Muscle layer of colon (tissue), 2 donors: ENCODE results near the gene USP10.

Experiments used
- H3K27ac ChIP-seq: one replicate; pipeline ENCODE4 v1.7.0; 2013; ENCODE audit warnings: low read depth, mild to moderate bottlenecking, low read length, moderate library complexity
- H3K27me3 ChIP-seq, 2 donors: one replicate each; pipeline ENCODE4 v1.7.0; 2013; ENCODE audit warnings: low read length in 2 of 2, mild to moderate bottlenecking in 2 of 2; ENCODE audit not compliant: insufficient read depth in 2 of 2, control insufficient read depth in 1 of 2
- H3K36me3 ChIP-seq: one replicate; pipeline ENCODE4 v1.7.0; 2013; ENCODE audit warnings: mild to moderate bottlenecking, low read length; ENCODE audit not compliant: insufficient read depth
- H3K4me1 ChIP-seq: one replicate; pipeline ENCODE4 v1.7.0; 2013; ENCODE audit warnings: mild to moderate bottlenecking, low read length; ENCODE audit not compliant: insufficient read depth
- H3K4me3 ChIP-seq, 2 donors: one replicate each; pipeline ENCODE4 v1.7.0; 2013; ENCODE audit warnings: low read length in 2 of 2, low read depth in 1 of 2, mild to moderate bottlenecking in 1 of 2, moderate library complexity in 1 of 2
- H3K9ac ChIP-seq: one replicate; pipeline ENCODE4 v1.7.0; 2013; ENCODE audit warnings: low read length
- H3K9me3 ChIP-seq: one replicate; pipeline ENCODE4 v1.7.0; 2013; ENCODE audit warnings: mild to moderate bottlenecking, low read length
- donor health status: abdominal sarcoma.
- donor health status: Adenocarcinoma of cecum.

The USP10 gene

GRCh38 chr16:84823484-84823883 lies 123.7 kb downstream of the USP10 start:
- Histone ChIP-seq H3K9ac (no peak overlapping the region), H3K27me3 (no peaks in the 10 kb centered on the region), H3K27ac (no peak overlapping the region), H3K4me1 (peaks cover 57% of the 10 kb centered on the region), H3K4me3 (peak overlapping the region in 1 of 2 donors; percentile 86), H3K9me3 (no peaks in the 10 kb centered on the region), H3K36me3 (peaks cover 9% of the 10 kb centered on the region)

GRCh38 chr16:84823926-84824325 lies 124.1 kb downstream of the USP10 start:
- Histone ChIP-seq H3K36me3 (peaks cover 9% of the 10 kb centered on the region), H3K4me1 (peaks cover 61% of the 10 kb centered on the region), H3K27ac (no peak overlapping the region), H3K9ac (no peak overlapping the region), H3K27me3 (no peaks in the 10 kb centered on the region), H3K9me3 (no peaks in the 10 kb centered on the region), H3K4me3 (no peak overlapping the region)

GRCh38 chr16:84825896-84826557 lies 126.2 kb downstream of the USP10 start:
- peak overlapping the region; percentile 65 for H3K9ac ChIP-seq
- H3K36me3 ChIP-seq: peaks cover 9% of the 10 kb centered on the region
- peak overlapping the region in 1 of 2 donors; percentile 35 for H3K4me3 ChIP-seq
- no peaks in the 10 kb centered on the region for H3K27me3 ChIP-seq
- peaks cover 77% of the 10 kb centered on the region for H3K4me1 ChIP-seq
- no peaks in the 10 kb centered on the region for H3K9me3 ChIP-seq
- peak overlapping the region; percentile 91 for H3K27ac ChIP-seq

- peak overlapping the region; percentile 91 for H3K27ac ChIP-seq
- H3K36me3 ChIP-seq: peaks cover 9% of the 10 kb centered on the region
- peak overlapping the region; percentile 65 for H3K9ac ChIP-seq
- H3K27me3 ChIP-seq: no peaks in the 10 kb centered on the region
- H3K9me3 ChIP-seq: no peaks in the 10 kb centered on the region
- H3K4me3 ChIP-seq: peak overlapping the region in 1 of 2 donors; percentile 35
- H3K4me1 ChIP-seq: peaks cover 75% of the 10 kb centered on the region
Observed at GRCh38 chr16:84826558-84826941, 126.8 kb downstream of the USP10 start.

GRCh38 chr16:84827131-84827574 lies 127.4 kb downstream of the USP10 start:
- Histone ChIP-seq H3K9me3 (no peaks in the 10 kb centered on the region), H3K4me3 (no peak overlapping the region), H3K27ac (peak overlapping the region; percentile 91), H3K27me3 (no peaks in the 10 kb centered on the region), H3K9ac (peak overlapping the region; percentile 60), H3K4me1 (peaks cover 75% of the 10 kb centered on the region), H3K36me3 (peaks cover 9% of the 10 kb centered on the region)

- Histone ChIP-seq H3K27me3 (no peaks in the 10 kb centered on the region), H3K36me3 (peaks cover 9% of the 10 kb centered on the region), H3K9me3 (no peaks in the 10 kb centered on the region), H3K27ac (peak overlapping the region; percentile 91), H3K4me3 (peak overlapping the region in 1 of 2 donors; percentile 26), H3K9ac (peak overlapping the region; percentile 60), H3K4me1 (peaks cover 73% of the 10 kb centered on the region)
Observed at GRCh38 chr16:84827897-84828296, 128.1 kb downstream of the USP10 start.

- peak overlapping the region in 1 of 2 donors; percentile 26 for H3K4me3 ChIP-seq
- peak overlapping the region; percentile 91 for H3K27ac ChIP-seq
- peaks cover 73% of the 10 kb centered on the region for H3K4me1 ChIP-seq
- no peaks in the 10 kb centered on the region for H3K27me3 ChIP-seq
- no peaks in the 10 kb centered on the region for H3K9me3 ChIP-seq
- peaks cover 9% of the 10 kb centered on the region for H3K36me3 ChIP-seq
- peak overlapping the region; percentile 60 for H3K9ac ChIP-seq
Observed at GRCh38 chr16:84828322-84828721, 128.5 kb downstream of the USP10 start.
